ENCODE results near the gene KIR2DL3. TPM values are rescaled to one million over a fixed set of nuclear protein-coding genes. Genes with fewer than 3 reads are reported as not detected.
A peak's percentile ranks its signal among the peaks of the same experiment; 100 is the strongest.
"Not testable (repeated sequence)": the region's sequence is repeated elsewhere in the genome, so short reads cannot be mapped to it uniquely, and the experiment has no call there.

The KIR2DL3 gene
- total RNA-seq, 1 donor from 2014 or later, result not detected

GRCh38 chr19:54709212-54709948 is 28.9 kb upstream of the KIR2DL3 start:
- Mint-ChIP-seq H3K4me1 (ENCODE audit: unreplicated experiment) (no peaks in the 10 kb centered on the region), H3K27ac (ENCODE audit: unreplicated experiment) (no peak overlapping the region), H3K4me3 (ENCODE audit: unreplicated experiment) (no peak overlapping the region), H3K36me3 (ENCODE audit: low read depth, unreplicated experiment) (peaks cover 12% of the 10 kb centered on the region), H3K9me3 (ENCODE audit: unreplicated experiment) (peaks cover 31% of the 10 kb centered on the region), H3K27me3 (ENCODE audit: unreplicated experiment) (peaks cover 7% of the 10 kb centered on the region)
- no peak for DNase-seq (ENCODE audit: low spot score)
- TF ChIP-seq, protein P1, sequence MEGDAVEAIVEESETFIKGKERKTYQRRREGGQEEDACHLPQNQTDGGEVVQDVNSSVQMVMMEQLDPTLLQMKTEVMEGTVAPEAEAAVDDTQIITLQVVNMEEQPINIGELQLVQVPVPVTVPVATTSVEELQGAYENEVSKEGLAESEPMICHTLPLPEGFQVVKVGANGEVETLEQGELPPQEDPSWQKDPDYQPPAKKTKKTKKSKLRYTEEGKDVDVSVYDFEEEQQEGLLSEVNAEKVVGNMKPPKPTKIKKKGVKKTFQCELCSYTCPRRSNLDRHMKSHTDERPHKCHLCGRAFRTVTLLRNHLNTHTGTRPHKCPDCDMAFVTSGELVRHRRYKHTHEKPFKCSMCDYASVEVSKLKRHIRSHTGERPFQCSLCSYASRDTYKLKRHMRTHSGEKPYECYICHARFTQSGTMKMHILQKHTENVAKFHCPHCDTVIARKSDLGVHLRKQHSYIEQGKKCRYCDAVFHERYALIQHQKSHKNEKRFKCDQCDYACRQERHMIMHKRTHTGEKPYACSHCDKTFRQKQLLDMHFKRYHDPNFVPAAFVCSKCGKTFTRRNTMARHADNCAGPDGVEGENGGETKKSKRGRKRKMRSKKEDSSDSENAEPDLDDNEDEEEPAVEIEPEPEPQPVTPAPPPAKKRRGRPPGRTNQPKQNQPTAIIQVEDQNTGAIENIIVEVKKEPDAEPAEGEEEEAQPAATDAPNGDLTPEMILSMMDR (IDR thresholded peaks at IDR 0.05; ENCODE audit: unreplicated experiment), result no peak

- H3K27me3 Mint-ChIP-seq (ENCODE audit: unreplicated experiment); H3K4me1 Mint-ChIP-seq (ENCODE audit: unreplicated experiment); H3K27ac Mint-ChIP-seq (ENCODE audit: unreplicated experiment): not testable (repeated sequence)
Measured at GRCh38 chr19:54709956-54710355, 28.4 kb upstream of the KIR2DL3 start.

DNA sequence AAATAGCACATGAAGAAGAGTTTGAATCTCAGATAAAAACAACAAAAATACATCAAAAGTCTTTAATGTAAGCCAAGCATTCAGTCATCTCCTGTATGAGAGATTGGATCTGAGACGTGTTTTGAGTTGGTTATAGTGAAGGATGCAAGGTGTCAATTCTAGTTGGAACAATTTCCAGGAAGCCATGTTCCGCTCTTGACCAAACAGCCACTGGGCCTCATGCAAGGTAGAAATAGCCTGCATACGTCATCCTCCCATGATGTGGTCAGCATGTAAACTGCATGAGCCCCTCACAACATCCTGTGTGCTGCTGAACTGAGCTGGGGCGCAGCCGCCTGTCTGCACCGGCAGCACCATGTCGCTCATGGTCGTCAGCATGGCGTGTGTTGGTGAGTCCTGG is 14.2 kb upstream of the KIR2DL3 start, which contains the start of gene KIR3DL3:
Gene KIR3DL3 (plus strand): TSS at position 301 of the 400 bp plus-strand sequence. CDS start 55 bp downstream, at position 356.
- Mint-ChIP-seq H3K9me3 (ENCODE audit: unreplicated experiment) (peaks cover 52% of the 10 kb centered on the region), H3K36me3 (ENCODE audit: low read depth, unreplicated experiment) (peaks cover 22% of the 10 kb centered on the region), H3K4me3 (ENCODE audit: unreplicated experiment) (peak within 1 kb of the TSS; percentile 42), H3K27me3 (ENCODE audit: unreplicated experiment) (peaks cover 15% of the 10 kb centered on the region), H3K4me1 (ENCODE audit: unreplicated experiment) (no peaks in the 10 kb centered on the region), H3K27ac (ENCODE audit: unreplicated experiment) (no peak within 1 kb of the TSS)
- DNase-seq (ENCODE audit: low spot score), result no peak
- TF ChIP-seq, protein P1 (IDR thresholded peaks at IDR 0.05; ENCODE audit: unreplicated experiment), result no peak

More at GRCh38 chr19:54709956-54710355, 28.4 kb upstream of the KIR2DL3 start:
- H3K36me3 Mint-ChIP-seq (ENCODE audit: low read depth, unreplicated experiment); DNase-seq (ENCODE audit: low spot score); H3K4me3 Mint-ChIP-seq (ENCODE audit: unreplicated experiment): not testable (repeated sequence)
- peaks cover 25% of the 10 kb centered on the region for H3K9me3 Mint-ChIP-seq (ENCODE audit: unreplicated experiment)

DNA sequence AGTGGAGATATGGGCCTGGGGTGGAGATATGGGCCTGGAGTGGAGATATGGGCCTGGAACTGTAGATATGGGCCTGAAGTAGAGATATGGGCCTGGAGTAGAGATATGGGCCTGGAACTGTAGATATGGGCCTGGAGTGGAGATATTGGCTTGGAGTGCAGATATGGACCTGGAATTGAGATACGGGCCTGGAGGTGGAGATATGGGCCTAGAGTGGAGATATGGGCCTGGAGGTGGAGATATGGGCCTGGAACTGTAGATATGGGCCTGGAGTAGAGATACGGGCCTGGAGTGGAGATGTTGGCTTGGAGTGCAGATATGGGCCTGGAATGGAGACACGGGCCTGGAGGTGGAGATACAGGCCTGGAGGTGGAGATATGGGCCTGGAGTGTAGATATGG is 13.7 kb upstream of the KIR2DL3 start:
- peak overlapping the region; percentile 42 for H3K4me3 Mint-ChIP-seq (ENCODE audit: unreplicated experiment)
- TF ChIP-seq, protein P1 (IDR thresholded peaks at IDR 0.05; ENCODE audit: unreplicated experiment), result no peak
- peaks cover 15% of the 10 kb centered on the region for H3K27me3 Mint-ChIP-seq (ENCODE audit: unreplicated experiment)
- no peaks in the 10 kb centered on the region for H3K4me1 Mint-ChIP-seq (ENCODE audit: unreplicated experiment)
- peaks cover 53% of the 10 kb centered on the region for H3K9me3 Mint-ChIP-seq (ENCODE audit: unreplicated experiment)
- no peak overlapping the region for H3K27ac Mint-ChIP-seq (ENCODE audit: unreplicated experiment)
- no peak for DNase-seq (ENCODE audit: low spot score)
- H3K36me3 Mint-ChIP-seq (ENCODE audit: low read depth, unreplicated experiment), result peaks cover 23% of the 10 kb centered on the region

- peaks cover 15% of the 10 kb centered on the region for H3K27me3 Mint-ChIP-seq (ENCODE audit: unreplicated experiment)
- H3K9me3 Mint-ChIP-seq (ENCODE audit: unreplicated experiment), result peaks cover 49% of the 10 kb centered on the region
- H3K4me3 Mint-ChIP-seq (ENCODE audit: unreplicated experiment), result no peak overlapping the region
- TF ChIP-seq, protein P1 (IDR thresholded peaks at IDR 0.05; ENCODE audit: unreplicated experiment), result no peak
- DNase-seq (ENCODE audit: low spot score), result no peak
- peaks cover 23% of the 10 kb centered on the region for H3K36me3 Mint-ChIP-seq (ENCODE audit: low read depth, unreplicated experiment)
- H3K4me1 Mint-ChIP-seq (ENCODE audit: unreplicated experiment), result no peaks in the 10 kb centered on the region
- no peak overlapping the region for H3K27ac Mint-ChIP-seq (ENCODE audit: unreplicated experiment)
Measured at GRCh38 chr19:54725321-54725720, 13.0 kb upstream of the KIR2DL3 start.

All from endothelial cell (in vitro differentiated cells).